Tibial nerve (tissue), 4 donors: ENCODE data around the gene RHOBTB1.

ENCODE experiments used
- CTCF ChIP-seq, 5 experiments: fragments of 200-600 bp in 3 of 5; fragments of 450-650 bp in 2 of 5; sonication (generic) in 3 of 5; IDR thresholded peaks; one replicate each; pipeline ENCODE4 v1.5.1; 2016 to 2019; ENCODE audit warnings: antibody characterized with exemption in 5 of 5, mild to moderate bottlenecking in 3 of 5, moderate library complexity in 2 of 5
- EP300 ChIP-seq, 2 donors: sonication (generic); formaldehyde crosslinking; IDR thresholded peaks; one replicate each; pipeline ENCODE4 v1.6.1; 2017; ENCODE audit warnings: antibody characterized with exemption in 2 of 2, mild to moderate bottlenecking in 1 of 2

GRCh38 chr10:60871215-60871614, 72.8 kb downstream of the RHOBTB1 start:
- TF ChIP-seq CTCF (IDR thresholded peaks at IDR 0.05) (no peak), EP300 (IDR thresholded peaks at IDR 0.05) (no peak)
